ENCODE data around the gene KCND1. TPM values are rescaled to one million over a fixed set of nuclear protein-coding genes. Genes with fewer than 3 reads are reported as not detected.

KCND1 gene
- total RNA-seq, 4 donors from 2014 or later = 2.1 to 7.5 (median 4.2) TPM

DNA sequence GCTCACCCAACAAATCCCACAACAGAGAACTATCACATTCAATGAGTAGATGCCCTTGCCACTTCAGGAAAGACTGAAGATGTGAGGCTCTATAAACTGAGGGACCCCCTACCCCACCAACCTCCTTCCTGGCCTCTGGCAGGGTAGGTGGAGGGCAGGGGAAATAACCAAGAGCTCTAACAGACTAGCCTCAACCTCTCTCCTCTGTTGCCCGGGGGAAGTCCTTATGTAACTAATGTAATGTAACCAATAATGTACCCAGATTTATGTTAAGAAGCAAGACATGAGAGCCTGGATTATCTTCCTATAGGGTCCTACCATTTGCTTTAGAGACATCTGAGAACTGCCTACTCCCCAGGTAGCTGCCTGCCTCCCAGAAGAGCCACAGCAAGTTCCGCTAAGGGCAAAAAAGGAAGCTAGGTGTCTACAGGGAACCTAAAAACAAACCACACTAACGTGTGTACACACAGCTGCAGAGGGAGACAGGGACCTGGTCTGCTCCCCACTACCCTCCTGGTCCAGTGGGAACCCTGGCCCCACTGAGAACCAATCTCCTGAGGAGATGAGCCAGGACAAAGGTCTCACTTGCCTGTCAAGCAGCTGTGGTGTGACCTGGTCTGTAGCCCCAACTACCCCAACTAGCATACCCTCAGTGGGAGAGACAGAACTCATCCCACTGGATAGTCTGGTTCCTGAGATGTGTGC is 32.0 kb downstream of the KCND1 start:
- DNase-seq (ENCODE audit: low spot score in 2 of 2) = no peak
- Histone ChIP-seq H3K4me1 (peaks cover 0 to 40% (median 6%) of the 10 kb centered on the region in 4 donors), H3K36me3 (peaks cover 0 to 7% (median 0%) of the 10 kb centered on the region in 3 donors), H3K9me3 (no peaks in the 10 kb centered on the region), H3K27ac (peak overlapping the region in 1 of 4 donors; percentile 45), H3K4me3 (no peak overlapping the region), H3K27me3 (no peaks in the 10 kb centered on the region)
- no peak for TF ChIP-seq EP300 (IDR thresholded peaks at IDR 0.05)
- no peak for TF ChIP-seq POLR2A (IDR thresholded peaks at IDR 0.05)
- TF ChIP-seq, protein P1, sequence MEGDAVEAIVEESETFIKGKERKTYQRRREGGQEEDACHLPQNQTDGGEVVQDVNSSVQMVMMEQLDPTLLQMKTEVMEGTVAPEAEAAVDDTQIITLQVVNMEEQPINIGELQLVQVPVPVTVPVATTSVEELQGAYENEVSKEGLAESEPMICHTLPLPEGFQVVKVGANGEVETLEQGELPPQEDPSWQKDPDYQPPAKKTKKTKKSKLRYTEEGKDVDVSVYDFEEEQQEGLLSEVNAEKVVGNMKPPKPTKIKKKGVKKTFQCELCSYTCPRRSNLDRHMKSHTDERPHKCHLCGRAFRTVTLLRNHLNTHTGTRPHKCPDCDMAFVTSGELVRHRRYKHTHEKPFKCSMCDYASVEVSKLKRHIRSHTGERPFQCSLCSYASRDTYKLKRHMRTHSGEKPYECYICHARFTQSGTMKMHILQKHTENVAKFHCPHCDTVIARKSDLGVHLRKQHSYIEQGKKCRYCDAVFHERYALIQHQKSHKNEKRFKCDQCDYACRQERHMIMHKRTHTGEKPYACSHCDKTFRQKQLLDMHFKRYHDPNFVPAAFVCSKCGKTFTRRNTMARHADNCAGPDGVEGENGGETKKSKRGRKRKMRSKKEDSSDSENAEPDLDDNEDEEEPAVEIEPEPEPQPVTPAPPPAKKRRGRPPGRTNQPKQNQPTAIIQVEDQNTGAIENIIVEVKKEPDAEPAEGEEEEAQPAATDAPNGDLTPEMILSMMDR (IDR thresholded peaks at IDR 0.05) = no peak
- 59 to 83% methylated on average over 2 to 3 of the region's 3 CpGs for WGBS, 2 donors

DNA sequence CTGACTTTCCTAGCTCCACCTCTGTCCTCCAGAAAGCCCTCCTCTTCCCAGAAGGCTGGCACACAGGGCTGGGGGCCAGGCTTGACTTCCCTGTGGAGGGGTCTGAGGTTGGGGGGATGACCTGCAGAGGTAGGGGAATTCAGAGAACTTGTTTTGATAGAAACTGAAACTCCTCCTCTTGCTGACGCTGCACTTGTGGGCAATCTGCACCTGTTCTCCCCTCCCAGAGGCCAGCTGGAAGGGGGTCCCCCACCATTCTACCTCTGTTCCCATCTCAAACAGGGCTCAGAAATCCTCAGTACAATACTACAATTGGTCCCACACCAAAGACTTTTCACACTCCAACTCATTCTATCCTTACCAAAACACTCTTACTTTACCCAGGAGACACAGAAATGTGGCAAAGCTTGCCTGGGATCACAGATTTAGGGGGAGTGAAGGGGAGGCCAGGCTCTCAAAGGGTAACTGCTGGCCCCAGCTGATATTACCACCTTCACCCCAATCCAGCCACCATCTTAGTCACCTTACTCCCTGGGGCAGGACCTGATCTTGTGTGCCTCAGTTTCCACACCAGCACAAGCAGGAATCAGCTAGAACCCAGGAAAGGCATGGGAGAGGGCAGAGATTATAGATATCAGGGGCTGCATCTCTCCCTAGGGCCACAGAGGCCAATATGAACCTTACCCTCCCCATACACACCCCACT is 32.8 kb downstream of the KCND1 start:
- DNase-seq (ENCODE audit: low spot score in 2 of 2) = no peak
- H3K36me3 ChIP-seq = peaks cover 0 to 15% (median 0%) of the 10 kb centered on the region in 3 donors
- 63 to 82% methylated on average over 1 of the region's 1 CpG for WGBS, 2 donors
- H3K4me3 ChIP-seq = no peak overlapping the region
- no peaks in the 10 kb centered on the region for H3K9me3 ChIP-seq
- peaks cover 0 to 40% (median 6%) of the 10 kb centered on the region in 4 donors for H3K4me1 ChIP-seq
- TF ChIP-seq EP300 (IDR thresholded peaks at IDR 0.05) = no peak
- TF ChIP-seq, protein P1 (IDR thresholded peaks at IDR 0.05) = no peak
- no peak for TF ChIP-seq POLR2A (IDR thresholded peaks at IDR 0.05)
- H3K27me3 ChIP-seq = no peaks in the 10 kb centered on the region
- peak overlapping the region in 1 of 4 donors; percentile 62 for H3K27ac ChIP-seq

DNA sequence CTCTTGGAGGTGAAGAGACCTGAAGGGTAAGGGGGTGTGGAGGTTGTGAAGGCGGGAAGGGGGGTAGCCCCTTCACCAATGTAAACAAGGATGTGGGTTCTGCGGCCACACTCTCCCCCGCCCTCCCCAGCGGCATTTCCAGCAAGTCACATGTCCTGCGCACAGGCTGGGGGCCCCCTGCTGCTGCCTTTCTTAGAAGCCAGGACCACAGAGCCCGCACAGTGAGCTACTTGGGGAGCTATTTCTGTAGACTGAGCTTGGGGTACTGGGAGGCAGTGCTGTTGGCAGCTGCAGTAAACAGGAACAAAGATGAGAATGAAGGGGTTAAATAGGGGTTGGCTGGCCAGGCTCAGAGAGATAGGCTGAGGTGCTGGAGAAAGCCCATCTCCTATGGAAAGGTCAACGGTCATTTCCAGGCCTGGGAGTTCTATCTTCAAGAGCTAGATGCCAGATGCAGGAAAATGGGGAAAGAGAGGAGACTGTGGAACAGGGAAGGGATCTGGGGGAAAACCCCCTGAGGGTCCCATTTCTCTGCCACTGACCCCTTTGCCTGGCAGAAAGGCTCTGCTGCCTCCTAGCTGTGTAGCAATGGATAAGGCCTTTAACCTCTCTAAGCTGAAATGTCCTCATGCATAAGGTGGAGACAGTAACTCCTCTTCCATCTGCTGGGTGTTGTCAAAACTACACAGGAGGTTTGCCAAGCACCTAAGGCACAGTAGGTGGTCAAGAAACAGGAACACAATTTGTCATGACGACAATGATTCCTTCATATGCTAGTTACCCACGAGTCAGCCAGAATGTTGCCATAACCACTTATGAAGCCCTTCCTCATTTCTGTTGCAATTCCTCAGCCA is 34.4 kb downstream of the KCND1 start:
- H3K4me1 ChIP-seq = peaks cover 0 to 33% (median 6%) of the 10 kb centered on the region in 4 donors
- H3K4me3 ChIP-seq = no peak overlapping the region
- TF ChIP-seq POLR2A (IDR thresholded peaks at IDR 0.05) (no peak), EP300 (IDR thresholded peaks at IDR 0.05) (no peak)
- TF ChIP-seq, protein P1 (IDR thresholded peaks at IDR 0.05) = no peak
- H3K27ac ChIP-seq = peak overlapping the region in 2 of 4 donors; percentile 37 to 62
- H3K9me3 ChIP-seq = no peaks in the 10 kb centered on the region
- peak in 1 of 2 donors; percentile 18 for DNase-seq (ENCODE audit: low spot score in 2 of 2)
- no peaks in the 10 kb centered on the region for H3K27me3 ChIP-seq
- H3K36me3 ChIP-seq = peaks cover 0 to 31% (median 0%) of the 10 kb centered on the region in 3 donors
- 20 to 42% methylated on average over 2 to 9 of the region's 9 CpGs for WGBS, 2 donors

DNA sequence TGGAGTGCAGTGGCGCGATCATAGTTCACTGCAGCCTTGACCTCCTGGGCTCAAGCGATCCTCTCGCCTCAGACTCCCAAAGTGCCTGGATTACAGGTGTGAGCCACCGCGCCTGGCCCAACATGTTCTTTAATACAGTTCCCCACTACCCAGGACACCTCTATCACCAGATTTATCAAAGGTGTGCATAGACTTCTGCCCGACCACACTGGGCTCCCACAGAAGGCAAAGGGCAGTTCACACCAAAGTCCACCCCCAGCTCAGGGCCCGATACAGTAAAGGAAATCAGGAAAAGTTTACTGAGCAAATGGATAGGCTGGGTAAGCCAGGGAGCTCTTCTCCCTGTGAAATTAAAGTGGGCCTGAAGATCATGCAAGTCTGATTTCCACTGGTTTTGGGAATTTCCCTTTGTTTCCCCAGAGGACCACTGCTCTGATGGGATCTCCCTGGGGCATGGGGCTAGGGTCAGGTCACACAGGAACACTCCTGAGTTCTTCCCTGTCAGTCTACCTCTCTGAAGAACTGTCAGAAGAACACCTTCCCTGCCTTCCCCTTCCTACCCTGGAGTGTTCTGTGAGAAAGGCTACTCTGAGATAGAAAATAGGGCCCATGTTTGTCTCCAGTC is 35.1 kb downstream of the KCND1 start:
- H3K27ac ChIP-seq = peak overlapping the region in 2 of 4 donors; percentile 37 to 62
- DNase-seq (ENCODE audit: low spot score in 2 of 2) = no peak
- peaks cover 0 to 33% (median 0%) of the 10 kb centered on the region in 3 donors for H3K36me3 ChIP-seq
- H3K4me3 ChIP-seq = no peak overlapping the region
- H3K4me1 ChIP-seq = peaks cover 0 to 28% (median 6%) of the 10 kb centered on the region in 4 donors
- TF ChIP-seq, protein P1 (IDR thresholded peaks at IDR 0.05) = no peak
- no peak for TF ChIP-seq POLR2A (IDR thresholded peaks at IDR 0.05)
- TF ChIP-seq EP300 (IDR thresholded peaks at IDR 0.05) = no peak
- no peaks in the 10 kb centered on the region for H3K27me3 ChIP-seq
- H3K9me3 ChIP-seq = no peaks in the 10 kb centered on the region
- WGBS, 2 donors = 86 to 87% methylated on average over 4 to 8 of the region's 8 CpGs

Data from tibial nerve (tissue), 4 donors.